Common myeloid progenitor, CD34-positive (primary cell): ENCODE data around the gene TGM2.
"Not testable (repeated sequence)": the region's sequence is repeated elsewhere in the genome, so short reads cannot be mapped to it uniquely, and the experiment has no call there.

Experiments used
- CTCF ChIA-PET: fragments of 350-600 bp; sonication (Branson Sonifier 250); formaldehyde crosslinking; loops from one replicate; lab custom pipeline; 2021; ENCODE audit warnings: antibody characterized with exemption; lab: Charles Lee
- POLR2A ChIA-PET: fragments of 350-600 bp; sonication (Branson Sonifier 250); formaldehyde crosslinking; loops from one replicate; lab custom pipeline; 2021; ENCODE audit warnings: antibody characterized with exemption; lab: Charles Lee
- DNase-seq, 3 donors: peaks; one replicate each; pipeline versions ENCODE4 v3.0.0 to v3.0.0-alpha.2; 2013
- H3K27ac ChIP-seq, 2 experiments: 1 replicate in 1 of 2; 2 replicates in 1 of 2; pipeline ENCODE4 v1.7.0; 2013; ENCODE audit warnings: inconsistent platforms in 2 of 2, low read length in 2 of 2, mild to moderate bottlenecking in 2 of 2, low read depth in 1 of 2, moderate library complexity in 1 of 2; ENCODE audit not compliant: severe bottlenecking in 2 of 2, insufficient read depth in 1 of 2, poor library complexity in 1 of 2
- H3K27me3 ChIP-seq, 5 experiments: replicated peaks in 2 of 5; 1 replicate in 3 of 5; 2 replicates in 2 of 5; pipeline versions ENCODE4 v1.6.1 to v1.7.0; 2013; ENCODE audit warnings: low read length in 4 of 5, mild to moderate bottlenecking in 2 of 5, moderate library complexity in 2 of 5, inconsistent platforms in 1 of 5; ENCODE audit not compliant: insufficient read depth in 5 of 5, control insufficient read depth in 4 of 5
- H3K36me3 ChIP-seq, 4 experiments: 1 replicate in 2 of 4; 2 replicates in 2 of 4; pipeline versions ENCODE4 v1.6.1 to v1.7.0; 2013; ENCODE audit warnings: low read length in 3 of 4, control low read depth in 1 of 4, mild to moderate bottlenecking in 1 of 4; ENCODE audit not compliant: control insufficient read depth in 4 of 4, insufficient read depth in 4 of 4
- H3K4me1 ChIP-seq, 4 experiments: 1 replicate in 3 of 4; 2 replicates in 1 of 4; pipeline versions ENCODE4 v1.6.1 to v1.7.1; 2013; ENCODE audit warnings: low read length in 3 of 4, mild to moderate bottlenecking in 3 of 4, control low read depth in 1 of 4, inconsistent platforms in 1 of 4, moderate library complexity in 1 of 4; ENCODE audit not compliant: control insufficient read depth in 4 of 4, insufficient read depth in 4 of 4; ENCODE audit errors: control extremely low read depth in 1 of 4
- H3K4me3 ChIP-seq, 7 experiments: 1 replicate in 4 of 7; 2 replicates in 3 of 7; pipeline versions ENCODE4 v1.5.1 to v1.7.0; 2013; ENCODE audit warnings: mild to moderate bottlenecking in 7 of 7, low read length in 6 of 7, moderate library complexity in 6 of 7, inconsistent platforms in 2 of 7, low read depth in 2 of 7, control low read depth in 1 of 7; ENCODE audit not compliant: insufficient read depth in 4 of 7, control insufficient read depth in 1 of 7; ENCODE audit errors: extremely low read depth in 1 of 7
- H3K9me3 ChIP-seq, 5 experiments: 1 replicate in 4 of 5; 2 replicates in 1 of 5; pipeline versions ENCODE4 v1.6.1 to v1.7.1; 2013; ENCODE audit warnings: low read length in 4 of 5, mild to moderate bottlenecking in 2 of 5, inconsistent platforms in 1 of 5, low read depth in 1 of 5, moderate library complexity in 1 of 5; ENCODE audit not compliant: control insufficient read depth in 4 of 5, insufficient read depth in 2 of 5; ENCODE audit errors: control extremely low read depth in 1 of 5
- WGBS: methylation state at CpG from one replicate; pipeline ENCODE4 v1.1.5; 2013; ENCODE audit not compliant: insufficient coverage; 5-methylcytosine and 5-hydroxymethylcytosine counted together

TGM2 gene

DNA sequence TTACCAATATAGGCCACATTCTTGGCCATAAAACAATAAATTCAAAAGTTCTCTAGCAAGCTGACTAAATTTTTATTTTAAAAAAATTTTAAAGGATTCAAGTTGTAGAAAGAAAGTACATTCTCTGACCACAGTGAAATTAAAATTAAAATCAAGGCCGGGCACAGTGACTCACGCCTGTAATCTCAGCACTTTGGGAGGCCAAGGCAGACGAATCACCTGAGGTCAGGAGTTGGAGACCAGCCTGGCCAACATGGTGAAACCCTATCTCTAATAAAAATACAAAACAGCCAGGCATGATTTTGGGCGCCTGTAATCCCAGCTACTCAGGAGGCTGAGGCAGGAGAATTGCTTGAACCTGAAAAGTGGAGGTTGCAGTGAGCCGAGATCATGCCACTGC, 62.9 kb downstream of the TGM2 start:
- DNase-seq, H3K9me3 ChIP-seq, CTCF ChIA-PET, POLR2A ChIA-PET, H3K27me3 ChIP-seq, H3K4me1 ChIP-seq, H3K27ac ChIP-seq, H3K36me3 ChIP-seq, H3K4me3 ChIP-seq: not testable (repeated sequence)
- WGBS = 100% methylated on average over 4 of the region's 5 CpGs

DNA sequence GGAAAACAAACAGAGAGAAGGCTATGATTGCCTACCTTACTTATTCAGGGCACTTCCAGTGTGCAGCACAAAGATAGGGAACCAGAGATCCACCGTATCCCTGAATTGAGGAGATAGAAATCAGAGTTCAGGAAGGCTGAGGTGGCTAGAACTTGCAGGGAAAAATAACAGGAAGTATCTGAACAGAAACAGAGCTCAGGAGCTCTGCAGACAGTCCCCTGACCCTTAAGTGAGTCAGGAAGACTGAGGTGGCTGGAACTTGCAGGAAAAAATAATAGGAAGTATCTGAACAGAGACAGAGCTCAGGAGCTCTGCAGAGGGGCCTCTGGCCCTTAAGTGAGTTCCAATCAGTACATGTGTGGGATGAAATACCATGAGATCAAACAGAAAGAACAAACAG, 66.1 kb downstream of the TGM2 start:
- ChIA-PET POLR2A (no interaction called here), CTCF (interaction anchor here (1.2 to 1.5 kb wide), 3 partner anchors 11 to 26 kb away, joined by 3 to 4 read pairs (median 3); no protein-coding TSS in a partner anchor)
- no peaks in the 10 kb centered on the region for H3K9me3 ChIP-seq
- no peak overlapping the region for H3K4me3 ChIP-seq
- H3K36me3 ChIP-seq = no peaks in the 10 kb centered on the region
- no peaks in the 10 kb centered on the region for H3K27me3 ChIP-seq
- peaks cover 2 to 23% (median 6%) of the 10 kb centered on the region in 4 experiments for H3K4me1 ChIP-seq
- 86% methylated on average over 1 of the region's 1 CpG for WGBS
- no peak overlapping the region for H3K27ac ChIP-seq
- DNase-seq = no peak

DNA sequence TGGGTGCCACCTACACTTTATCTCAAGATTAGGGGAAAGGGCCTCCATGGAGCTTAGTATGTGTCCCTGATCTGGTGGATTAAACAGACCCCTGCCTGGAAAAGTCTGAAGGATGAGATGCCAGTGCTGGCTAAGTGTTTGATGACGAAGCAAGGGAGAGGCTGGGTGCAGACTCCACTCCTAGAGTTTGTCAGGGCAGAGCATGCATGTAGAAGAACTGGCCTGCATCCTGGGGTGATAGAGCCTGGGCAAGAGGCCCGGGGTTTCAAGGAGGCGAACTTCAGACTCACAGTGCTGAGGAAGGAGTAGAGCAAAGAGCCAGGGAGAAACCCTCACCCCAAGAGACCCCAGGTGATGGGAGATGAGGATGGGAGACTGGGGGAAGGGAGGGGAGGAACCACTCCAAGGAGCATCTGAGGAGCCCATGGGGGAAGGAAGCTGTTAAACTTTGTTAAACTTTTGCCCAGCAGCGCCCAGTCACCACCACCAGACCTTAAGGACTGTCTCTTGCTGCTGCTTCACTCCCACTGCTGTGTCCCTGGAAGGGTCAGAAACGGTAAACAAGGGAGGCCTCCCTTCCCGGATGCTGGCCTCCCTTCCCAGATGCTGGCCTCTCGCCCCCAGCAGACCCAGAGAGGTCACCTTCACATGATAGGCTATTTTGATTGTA, 69.9 kb downstream of the TGM2 start:
- no peak for DNase-seq
- Histone ChIP-seq H3K9me3 (no peaks in the 10 kb centered on the region), H3K4me1 (peaks cover 2 to 28% (median 6%) of the 10 kb centered on the region in 4 experiments), H3K27ac (no peak overlapping the region), H3K4me3 (no peak overlapping the region), H3K27me3 (no peaks in the 10 kb centered on the region), H3K36me3 (peaks cover 0 to 21% (median 9%) of the 10 kb centered on the region in 4 experiments)
- ChIA-PET POLR2A (no interaction called here), CTCF (interaction anchor here (0.7 kb wide), 1 partner anchor 18 kb away, joined by 3 read pairs; no protein-coding TSS in a partner anchor)
- 92% methylated on average over 4 of the region's 7 CpGs for WGBS

DNA sequence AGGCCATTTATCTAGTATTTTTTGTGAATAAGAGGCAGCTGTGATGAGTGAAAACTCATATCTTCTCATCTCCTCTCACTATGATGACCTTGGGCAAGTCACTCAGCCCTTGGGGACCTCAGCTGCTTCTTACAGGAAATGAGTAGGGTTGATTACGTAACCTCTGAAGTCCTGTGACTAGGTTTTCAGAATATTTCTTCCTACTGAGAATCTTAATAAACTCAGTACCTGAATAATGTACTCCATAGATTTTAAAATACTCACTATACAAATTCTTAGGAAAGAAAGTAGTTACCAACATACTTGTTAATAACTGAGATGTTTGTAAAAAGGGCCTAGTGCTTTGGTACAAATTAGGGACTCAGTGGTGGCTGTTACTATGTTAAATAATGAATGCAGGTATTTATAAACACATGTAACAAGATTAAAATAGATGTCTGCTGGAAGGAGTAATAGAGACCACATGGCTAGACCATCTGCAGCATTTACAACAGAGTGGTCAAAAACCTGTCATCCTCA, 70.6 kb downstream of the TGM2 start:
- peaks cover 2 to 28% (median 17%) of the 10 kb centered on the region in 4 experiments for H3K36me3 ChIP-seq
- WGBS = no CpG with 5 or more reads among the region's 1 CpG
- ChIA-PET POLR2A (no interaction called here), CTCF (interaction anchor here (0.7 to 1.4 kb wide), 3 partner anchors 18 to 127 kb away, joined by 3 to 5 read pairs (median 5); no protein-coding TSS in a partner anchor)
- peak overlapping the region in 1 of 7 experiments; percentile 12 for H3K4me3 ChIP-seq
- H3K27ac ChIP-seq = peak overlapping the region in 1 of 2 experiments; percentile 22
- peak; percentile 46 to 72 (median 60) for DNase-seq
- H3K4me1 ChIP-seq = peaks cover 2 to 28% (median 6%) of the 10 kb centered on the region in 4 experiments
- H3K27me3 ChIP-seq = no peaks in the 10 kb centered on the region
- H3K9me3 ChIP-seq = no peaks in the 10 kb centered on the region

DNA sequence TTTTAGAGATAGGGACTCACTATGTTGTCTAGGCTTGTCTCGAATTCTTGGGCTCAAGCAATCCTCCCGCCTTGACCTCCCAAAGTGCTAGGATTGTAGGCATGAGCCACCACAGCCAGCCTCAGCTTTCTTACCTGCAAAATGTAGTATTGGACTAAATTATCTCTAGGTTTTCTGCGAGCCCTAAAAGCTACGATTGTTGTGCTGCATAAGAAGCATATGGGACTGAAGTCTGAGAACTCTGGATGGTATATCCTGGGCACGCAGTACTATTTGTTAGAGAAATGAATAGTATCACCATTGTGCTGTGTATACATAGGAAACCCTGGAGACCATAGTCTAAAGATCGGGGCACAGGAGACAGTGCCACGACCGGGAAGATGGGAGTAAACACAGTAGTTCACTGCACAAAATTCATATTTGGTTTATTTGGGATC, 71.4 kb downstream of the TGM2 start:
- 98% methylated on average over 8 of the region's 8 CpGs for WGBS
- peaks cover 3 to 35% (median 23%) of the 10 kb centered on the region in 4 experiments for H3K36me3 ChIP-seq
- ChIA-PET POLR2A (no interaction called here), CTCF (interaction anchor here (0.9 to 1.5 kb wide), 4 partner anchors 14 to 128 kb away, joined by 3 to 5 read pairs (median 4); no protein-coding TSS in a partner anchor)
- H3K4me3 ChIP-seq = no peak overlapping the region
- H3K27ac ChIP-seq = no peak overlapping the region
- DNase-seq = no peak
- no peaks in the 10 kb centered on the region for H3K9me3 ChIP-seq
- no peaks in the 10 kb centered on the region for H3K27me3 ChIP-seq
- H3K4me1 ChIP-seq = peaks cover 2 to 25% (median 6%) of the 10 kb centered on the region in 4 experiments

DNA sequence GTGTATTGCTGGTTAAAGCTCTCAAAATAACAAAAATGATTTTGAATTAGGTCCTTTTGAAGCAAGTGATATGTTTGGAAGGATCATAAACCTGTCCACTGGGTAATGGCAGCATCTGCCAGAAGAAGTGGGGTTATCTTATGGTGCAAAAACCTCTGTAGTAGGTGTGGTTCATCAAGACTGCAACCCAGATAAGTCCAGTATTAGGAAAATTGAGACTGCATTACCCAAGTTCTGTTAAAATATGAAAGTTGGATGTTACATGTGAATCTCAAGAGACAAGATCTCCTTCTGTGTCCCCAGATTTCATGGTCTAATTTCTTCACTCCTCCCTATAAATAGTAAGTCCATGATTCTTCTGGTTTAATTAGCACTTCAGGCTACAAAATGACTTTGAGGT, 72.2 kb downstream of the TGM2 start:
- peaks cover 5 to 42% (median 30%) of the 10 kb centered on the region in 4 experiments for H3K36me3 ChIP-seq
- ChIA-PET POLR2A (no interaction called here), CTCF (interaction anchor here (0.9 to 1.5 kb wide), 5 partner anchors 13 to 128 kb away, joined by 3 to 5 read pairs (median 4); no protein-coding TSS in a partner anchor)
- H3K9me3 ChIP-seq = no peaks in the 10 kb centered on the region
- H3K27me3 ChIP-seq = no peaks in the 10 kb centered on the region
- no peak overlapping the region for H3K4me3 ChIP-seq
- DNase-seq = no peak
- no peak overlapping the region for H3K27ac ChIP-seq
- peaks cover 2 to 25% (median 6%) of the 10 kb centered on the region in 4 experiments for H3K4me1 ChIP-seq
